ENCODE measurements around the gene CROCC2. TPM values are rescaled to one million over a fixed set of nuclear protein-coding genes. Genes with fewer than 3 reads are reported as not detected.
A peak's percentile ranks its signal among the peaks of the same experiment; 100 is the strongest.

Gene CROCC2
- total and polyA plus RNA-seq, 3 experiments from 2014 or later, result not detected

DNA sequence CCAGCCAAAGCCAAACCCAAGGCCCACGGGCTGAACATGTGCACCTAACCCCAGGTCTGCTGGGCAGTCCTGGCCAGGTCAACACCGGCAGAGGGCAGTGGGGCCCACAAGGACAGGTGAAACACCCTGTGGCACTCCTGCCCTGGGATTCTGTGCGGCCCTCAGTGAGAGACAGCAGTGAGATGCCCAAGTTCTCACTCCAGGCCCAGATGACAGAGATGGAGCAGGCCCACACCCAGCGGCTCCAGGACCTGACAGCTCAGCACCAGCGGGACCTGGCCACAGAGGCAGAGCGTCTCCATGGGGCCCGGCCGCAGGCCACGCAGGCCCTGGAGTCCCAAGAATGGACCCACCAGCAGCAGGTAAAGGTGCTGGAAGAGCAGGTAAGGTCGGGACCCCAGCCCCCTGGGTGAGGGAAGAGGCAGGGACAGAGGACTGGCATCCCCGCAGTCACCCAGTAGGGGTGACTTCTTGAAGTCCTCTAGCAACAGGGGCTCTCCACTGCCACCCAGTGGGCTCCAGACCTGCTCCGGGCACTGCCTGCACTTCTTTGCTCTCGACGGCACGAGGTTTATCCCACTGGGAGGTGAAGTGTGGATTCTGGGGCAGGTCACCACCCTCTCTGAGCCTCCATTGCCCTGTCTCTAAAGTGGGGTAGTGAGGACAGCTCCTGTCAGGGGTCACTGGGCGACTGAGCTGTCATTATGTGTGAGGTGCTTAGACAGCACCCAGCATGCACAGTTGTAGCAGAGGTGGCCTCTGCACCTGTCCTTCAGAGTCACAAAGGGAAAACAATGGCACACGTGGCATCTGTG is 83.5 kb downstream of the CROCC2 start:
- Mint-ChIP-seq H3K36me3 (peaks cover 0 to 2% (median 0%) of the 10 kb centered on the region in 3 donors), H3K27me3 (peaks cover 0 to 4% of the 10 kb centered on the region in 2 donors), H3K4me1 (no peaks in the 10 kb centered on the region), H3K9me3 (no peaks in the 10 kb centered on the region), H3K27ac (peak overlapping the region in 1 of 8 donors; percentile 3), H3K4me3 (no peak overlapping the region)
- Histone ChIP-seq H3K4me1 (ENCODE audit: insufficient read depth, low read length) (no peaks in the 10 kb centered on the region), H3K27me3 (ENCODE audit: insufficient read depth, low read length, poor library complexity, severe bottlenecking) (no peaks in the 10 kb centered on the region), H3K36me3 (ENCODE audit: insufficient read depth, low read length) (no peaks in the 10 kb centered on the region), H3K27ac (ENCODE audit: low read depth, low read length) (no peak overlapping the region), H3K4me3 (ENCODE audit: low read length) (no peak overlapping the region), H3K9me3 (ENCODE audit: low read length) (no peaks in the 10 kb centered on the region)
- peak in 1 of 5 donors; percentile 43 for DNase-seq
- ChIA-PET POLR2A (no interaction called here), CTCF (no interaction called here)

DNA sequence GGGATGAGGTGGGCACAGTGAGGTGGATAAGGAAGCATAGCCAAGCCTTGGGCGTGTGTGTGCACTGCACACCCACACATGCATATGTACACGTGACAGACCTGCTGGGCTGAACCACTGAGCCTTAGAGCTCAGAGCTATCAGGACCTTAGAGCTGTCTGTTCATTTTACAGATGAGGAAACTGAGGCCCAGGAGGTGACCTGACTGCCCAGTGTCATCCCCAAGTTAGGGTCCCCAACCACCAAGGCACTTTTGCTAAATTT is 84.1 kb downstream of the CROCC2 start:
- peaks cover 2 to 4% of the 10 kb centered on the region in 2 donors for H3K27me3 Mint-ChIP-seq
- POLR2A ChIA-PET, result no interaction called here
- CTCF ChIA-PET, result no interaction called here

DNA sequence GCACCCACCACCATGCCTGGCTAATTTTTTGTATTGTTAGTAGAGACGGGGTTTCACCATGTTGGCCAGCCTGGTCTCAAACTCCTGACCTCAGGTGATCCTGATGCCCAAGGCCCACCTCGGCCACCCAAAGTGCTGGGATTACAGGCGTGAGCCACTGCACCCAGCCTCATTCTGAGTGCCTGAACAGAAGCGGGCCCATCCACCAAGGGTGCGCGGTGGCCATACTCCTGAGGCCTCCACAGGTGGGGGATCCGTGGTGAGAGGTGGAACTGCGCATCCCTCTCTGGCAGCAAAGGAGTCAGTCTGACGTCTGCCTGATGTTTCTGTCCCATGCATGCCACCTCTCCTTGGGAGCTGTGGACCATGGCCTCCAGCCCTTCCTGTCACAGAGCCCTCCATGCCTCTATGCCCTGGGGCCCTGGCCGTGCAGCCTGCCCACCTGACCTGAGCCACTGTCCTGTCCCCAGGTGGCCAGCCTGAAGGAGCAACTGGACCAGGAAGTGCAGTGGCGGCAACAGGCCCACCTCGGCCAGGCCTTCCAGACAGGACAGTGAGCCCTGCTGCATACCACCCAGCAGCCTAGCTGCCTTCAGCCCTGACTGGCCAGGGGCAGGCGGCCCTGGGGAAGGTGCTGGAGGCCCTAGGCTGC is 84.7 kb downstream of the CROCC2 start:
- POLR2A ChIA-PET, result no interaction called here
- peaks cover 4 to 7% of the 10 kb centered on the region in 2 donors for H3K27me3 Mint-ChIP-seq
- H3K27me3 ChIP-seq (ENCODE audit: insufficient read depth, low read length, poor library complexity, severe bottlenecking), result no peaks in the 10 kb centered on the region
- H3K27ac ChIP-seq (ENCODE audit: low read depth, low read length), result no peak overlapping the region
- H3K4me3 Mint-ChIP-seq, result no peak overlapping the region
- H3K36me3 Mint-ChIP-seq, result no peaks in the 10 kb centered on the region
- DNase-seq, result peak in 1 of 5 donors; percentile 17
- H3K9me3 ChIP-seq (ENCODE audit: low read length), result no peaks in the 10 kb centered on the region
- no peaks in the 10 kb centered on the region for H3K4me1 Mint-ChIP-seq
- H3K4me1 ChIP-seq (ENCODE audit: insufficient read depth, low read length), result no peaks in the 10 kb centered on the region
- no peak overlapping the region for H3K27ac Mint-ChIP-seq
- CTCF ChIA-PET, result no interaction called here
- no peaks in the 10 kb centered on the region for H3K36me3 ChIP-seq (ENCODE audit: insufficient read depth, low read length)
- no peaks in the 10 kb centered on the region for H3K9me3 Mint-ChIP-seq
- no peak overlapping the region for H3K4me3 ChIP-seq (ENCODE audit: low read length)

More for the DNA sequence above, 84.1 kb downstream of the CROCC2 start:
- Histone ChIP-seq H3K36me3 (ENCODE audit: insufficient read depth, low read length) (no peaks in the 10 kb centered on the region), H3K4me1 (ENCODE audit: insufficient read depth, low read length) (no peaks in the 10 kb centered on the region), H3K27me3 (ENCODE audit: insufficient read depth, low read length, poor library complexity, severe bottlenecking) (no peaks in the 10 kb centered on the region), H3K9me3 (ENCODE audit: low read length) (no peaks in the 10 kb centered on the region), H3K27ac (ENCODE audit: low read depth, low read length) (no peak overlapping the region), H3K4me3 (ENCODE audit: low read length) (no peak overlapping the region)
- H3K9me3 Mint-ChIP-seq, result no peaks in the 10 kb centered on the region
- DNase-seq, result no peak
- H3K4me1 Mint-ChIP-seq, result no peaks in the 10 kb centered on the region
- peaks cover 0 to 2% (median 0%) of the 10 kb centered on the region in 3 donors for H3K36me3 Mint-ChIP-seq
- H3K27ac Mint-ChIP-seq, result no peak overlapping the region
- no peak overlapping the region for H3K4me3 Mint-ChIP-seq

DNA sequence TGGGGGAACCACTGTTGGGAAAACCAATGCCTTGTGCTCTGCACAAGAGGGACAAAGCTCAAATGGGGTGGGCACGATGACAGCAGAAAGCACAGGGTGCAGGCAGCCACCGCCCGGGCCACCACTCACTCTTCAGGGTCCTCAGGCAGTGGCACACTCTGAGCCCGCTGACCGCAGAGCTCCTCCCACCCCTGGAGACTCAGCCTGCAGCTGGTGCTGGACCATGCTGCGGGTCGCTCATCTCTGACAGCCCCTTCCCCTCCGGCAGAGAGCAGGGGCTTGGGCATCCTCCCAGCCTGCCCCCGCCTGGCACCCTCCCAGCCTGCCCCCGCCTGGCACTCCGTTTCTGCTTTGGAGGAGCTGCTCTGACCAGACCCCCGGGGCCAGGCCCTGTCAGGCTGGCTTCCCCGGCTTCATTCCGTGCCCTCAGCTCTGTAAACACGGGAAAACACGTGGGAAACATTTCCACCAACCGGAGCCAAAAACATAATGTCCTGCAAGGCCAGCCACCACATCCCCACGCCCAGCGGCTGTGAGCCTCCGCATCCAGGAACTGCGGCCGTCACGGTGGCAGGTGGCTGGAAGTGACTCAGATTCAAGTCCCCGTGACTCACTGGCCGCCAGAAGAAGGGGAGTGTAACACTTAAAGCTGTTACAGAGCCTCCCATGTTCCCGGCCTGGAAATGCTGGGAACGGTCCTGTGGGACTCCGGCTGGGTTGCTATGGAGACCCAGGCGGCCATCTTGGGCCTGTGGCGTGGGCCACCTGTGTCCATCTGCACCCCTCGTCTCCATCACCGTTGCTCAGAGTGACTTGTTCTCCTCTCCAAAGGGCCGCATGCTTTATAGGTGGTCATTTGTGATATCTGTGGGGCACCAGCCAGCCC is 85.5 kb downstream of the CROCC2 start:
- H3K27me3 Mint-ChIP-seq, result peaks cover 4 to 8% of the 10 kb centered on the region in 2 donors

DNA sequence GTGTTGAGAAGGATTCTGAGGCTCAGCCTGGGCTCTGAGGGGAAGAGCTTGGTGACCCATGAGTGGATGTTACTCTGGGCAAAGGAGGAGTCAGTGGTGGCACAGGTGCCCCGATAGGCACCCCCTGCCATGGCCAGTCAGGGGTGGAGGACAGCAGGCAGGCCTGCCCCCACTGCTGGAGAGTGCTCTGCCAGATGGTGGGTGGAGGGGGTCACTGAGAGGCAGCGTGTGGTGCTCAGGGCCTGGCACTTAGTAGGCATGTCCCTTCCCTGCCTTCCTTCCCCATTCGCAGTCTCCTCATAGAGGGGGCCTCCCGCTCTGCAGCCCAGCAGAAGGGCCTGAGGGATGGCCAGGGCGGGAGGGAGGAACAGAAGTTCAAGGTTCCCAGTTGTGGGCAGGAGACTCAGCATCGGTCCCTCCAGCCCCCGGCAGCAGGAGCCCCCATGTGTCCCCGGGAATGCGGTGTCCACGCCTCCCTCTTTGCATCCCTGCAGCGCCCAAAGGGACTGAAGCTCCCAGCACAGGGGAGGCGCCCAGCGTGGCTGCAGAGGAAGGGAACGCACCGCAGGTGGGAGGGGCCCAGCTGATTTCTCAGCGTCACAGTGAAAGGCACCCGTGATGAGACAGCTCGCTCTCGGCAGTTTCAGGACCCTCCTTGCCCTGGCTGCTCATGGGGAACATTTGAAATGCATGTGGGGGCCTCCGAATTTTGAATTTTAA is 86.6 kb downstream of the CROCC2 start:
- CTCF ChIA-PET, result no interaction called here
- Mint-ChIP-seq H3K9me3 (no peaks in the 10 kb centered on the region), H3K36me3 (no peaks in the 10 kb centered on the region), H3K4me3 (no peak overlapping the region), H3K27ac (no peak overlapping the region), H3K4me1 (peaks cover 0 to 5% (median 2%) of the 10 kb centered on the region in 3 donors), H3K27me3 (peaks cover 4 to 16% of the 10 kb centered on the region in 2 donors)
- Histone ChIP-seq H3K27ac (ENCODE audit: low read depth, low read length) (no peak overlapping the region), H3K9me3 (ENCODE audit: low read length) (no peaks in the 10 kb centered on the region), H3K4me3 (ENCODE audit: low read length) (no peak overlapping the region), H3K27me3 (ENCODE audit: insufficient read depth, low read length, poor library complexity, severe bottlenecking) (no peaks in the 10 kb centered on the region), H3K36me3 (ENCODE audit: insufficient read depth, low read length) (no peaks in the 10 kb centered on the region), H3K4me1 (ENCODE audit: insufficient read depth, low read length) (no peaks in the 10 kb centered on the region)
- POLR2A ChIA-PET, result no interaction called here
- DNase-seq, result peak in 1 of 5 donors; percentile 48

More for the DNA sequence above, 85.5 kb downstream of the CROCC2 start:
- DNase-seq, result peak in 1 of 5 donors; percentile 35
- Histone ChIP-seq H3K27me3 (ENCODE audit: insufficient read depth, low read length, poor library complexity, severe bottlenecking) (no peaks in the 10 kb centered on the region), H3K4me3 (ENCODE audit: low read length) (no peak overlapping the region), H3K4me1 (ENCODE audit: insufficient read depth, low read length) (no peaks in the 10 kb centered on the region), H3K9me3 (ENCODE audit: low read length) (no peaks in the 10 kb centered on the region), H3K36me3 (ENCODE audit: insufficient read depth, low read length) (no peaks in the 10 kb centered on the region), H3K27ac (ENCODE audit: low read depth, low read length) (no peak overlapping the region)
- Mint-ChIP-seq H3K9me3 (no peaks in the 10 kb centered on the region), H3K36me3 (no peaks in the 10 kb centered on the region), H3K4me1 (no peaks in the 10 kb centered on the region), H3K27ac (no peak overlapping the region), H3K4me3 (no peak overlapping the region)
- ChIA-PET POLR2A (no interaction called here), CTCF (no interaction called here)

DNA sequence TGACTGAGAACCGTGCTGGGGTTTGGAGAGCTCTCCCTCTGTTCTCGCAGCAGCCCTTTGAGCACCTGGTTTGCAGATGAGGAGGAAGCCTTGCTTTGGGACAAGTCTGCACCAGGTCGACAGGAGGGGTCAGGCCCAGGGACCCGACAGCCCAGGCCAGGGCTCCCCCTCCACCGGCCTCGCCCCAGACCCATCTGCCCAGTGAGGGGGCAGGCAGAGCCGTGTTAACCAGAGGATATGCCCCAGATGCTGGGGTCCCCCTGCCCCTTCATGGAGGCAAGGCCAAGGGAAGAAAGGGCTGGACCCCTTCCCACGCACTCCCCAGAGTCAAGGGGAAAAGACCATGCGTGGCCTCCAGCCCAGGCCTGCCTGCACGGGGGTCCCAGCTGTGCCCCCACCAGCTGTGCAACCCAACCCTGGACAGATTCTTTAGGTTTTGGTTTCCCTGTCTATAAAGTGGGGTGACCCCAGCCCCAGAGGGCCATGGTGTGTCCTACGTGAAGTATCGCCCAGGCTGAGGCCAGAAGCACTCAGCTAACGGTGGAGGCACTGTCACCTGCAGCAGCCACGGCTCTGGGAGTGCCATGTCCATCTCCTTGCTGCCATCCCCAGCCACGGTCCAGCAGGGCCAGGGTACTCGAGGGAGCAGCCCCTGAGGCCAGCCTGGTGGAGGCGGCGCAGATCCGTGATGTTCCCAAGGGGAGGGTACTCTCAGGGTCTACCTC is 87.5 kb downstream of the CROCC2 start:
- Mint-ChIP-seq H3K9me3 (no peaks in the 10 kb centered on the region), H3K27ac (no peak overlapping the region), H3K27me3 (peaks cover 4 to 16% of the 10 kb centered on the region in 2 donors), H3K4me1 (peaks cover 0 to 5% (median 2%) of the 10 kb centered on the region in 3 donors), H3K36me3 (no peaks in the 10 kb centered on the region), H3K4me3 (no peak overlapping the region)
- Histone ChIP-seq H3K4me3 (ENCODE audit: low read length) (no peak overlapping the region), H3K27ac (ENCODE audit: low read depth, low read length) (no peak overlapping the region), H3K9me3 (ENCODE audit: low read length) (no peaks in the 10 kb centered on the region), H3K36me3 (ENCODE audit: insufficient read depth, low read length) (no peaks in the 10 kb centered on the region), H3K27me3 (ENCODE audit: insufficient read depth, low read length, poor library complexity, severe bottlenecking) (no peaks in the 10 kb centered on the region), H3K4me1 (ENCODE audit: insufficient read depth, low read length) (no peaks in the 10 kb centered on the region)
- POLR2A ChIA-PET, result no interaction called here
- peak in 1 of 5 donors; percentile 33 for DNase-seq
- CTCF ChIA-PET, result interaction anchor here (1.1 kb wide), 1 partner anchor 10 kb away, joined by 3 read pairs; no protein-coding TSS in a partner anchor

DNA sequence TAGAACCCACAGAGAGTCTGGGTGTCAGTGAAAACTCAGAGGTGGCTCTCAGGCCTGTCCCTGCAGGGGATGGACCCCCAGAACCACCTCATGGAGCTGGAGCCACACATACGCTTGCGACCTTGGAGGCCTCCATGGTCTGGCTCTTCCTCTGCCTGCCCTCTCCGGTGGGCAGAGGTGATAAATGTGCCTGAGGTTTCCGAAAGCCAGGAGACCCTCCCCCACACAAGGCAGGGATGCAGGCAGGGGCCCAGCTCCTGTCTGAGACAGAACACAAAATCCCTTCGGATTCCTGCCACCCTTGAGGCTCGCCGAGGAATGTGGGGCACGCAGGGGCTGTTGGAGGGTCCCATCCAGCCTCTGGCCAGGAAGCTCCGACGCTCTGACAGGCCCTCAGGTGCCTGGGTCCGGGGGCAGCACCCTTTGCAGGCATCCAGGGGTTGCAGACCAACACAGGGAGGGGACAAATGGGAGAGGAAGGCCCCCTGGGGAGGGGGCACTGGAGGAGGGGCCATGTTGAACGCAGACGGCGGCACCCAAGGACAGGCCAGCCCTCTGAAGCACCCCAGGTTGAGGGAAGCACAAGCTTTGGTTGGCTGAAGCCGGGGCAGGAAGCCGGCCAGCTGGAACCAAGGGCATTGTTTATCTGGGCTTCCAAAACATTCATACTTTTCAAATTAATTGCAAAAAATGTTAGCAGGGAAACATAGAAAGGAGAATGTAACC is 88.2 kb downstream of the CROCC2 start:
- Mint-ChIP-seq H3K4me1 (peaks cover 0 to 5% (median 2%) of the 10 kb centered on the region in 3 donors), H3K9me3 (no peaks in the 10 kb centered on the region), H3K27me3 (peaks cover 4 to 16% of the 10 kb centered on the region in 2 donors), H3K36me3 (no peaks in the 10 kb centered on the region), H3K27ac (peak overlapping the region in 1 of 8 donors; percentile 64), H3K4me3 (no peak overlapping the region)
- H3K4me3 ChIP-seq (ENCODE audit: low read length), result no peak overlapping the region
- no peaks in the 10 kb centered on the region for H3K36me3 ChIP-seq (ENCODE audit: insufficient read depth, low read length)
- peak in 1 of 5 donors; percentile 35 for DNase-seq
- H3K27me3 ChIP-seq (ENCODE audit: insufficient read depth, low read length, poor library complexity, severe bottlenecking), result no peaks in the 10 kb centered on the region
- H3K4me1 ChIP-seq (ENCODE audit: insufficient read depth, low read length), result no peaks in the 10 kb centered on the region
- no peaks in the 10 kb centered on the region for H3K9me3 ChIP-seq (ENCODE audit: low read length)
- no peak overlapping the region for H3K27ac ChIP-seq (ENCODE audit: low read depth, low read length)
- POLR2A ChIA-PET, result no interaction called here
- CTCF ChIA-PET, result interaction anchor here (1.1 kb wide), 1 partner anchor 11 kb away, joined by 3 read pairs; no protein-coding TSS in a partner anchor

All from CD8-positive, alpha-beta memory T cell (primary cell).